IPS-18c (cell line): ENCODE data around the gene TK1.

Source experiments
- H3K4me3 ChIP-seq: 2 replicates; pipeline ENCODE4 v1.7.0; 2013; ENCODE audit warnings: low read depth, mild to moderate bottlenecking, low read length, moderate library complexity; ENCODE audit not compliant: insufficient read depth
- H3K9me3 ChIP-seq: one replicate; pipeline ENCODE4 v1.6.1; 2013; ENCODE audit warnings: mild to moderate bottlenecking, low read length, moderate library complexity; ENCODE audit not compliant: control insufficient read depth, insufficient read depth

TK1 gene

DNA sequence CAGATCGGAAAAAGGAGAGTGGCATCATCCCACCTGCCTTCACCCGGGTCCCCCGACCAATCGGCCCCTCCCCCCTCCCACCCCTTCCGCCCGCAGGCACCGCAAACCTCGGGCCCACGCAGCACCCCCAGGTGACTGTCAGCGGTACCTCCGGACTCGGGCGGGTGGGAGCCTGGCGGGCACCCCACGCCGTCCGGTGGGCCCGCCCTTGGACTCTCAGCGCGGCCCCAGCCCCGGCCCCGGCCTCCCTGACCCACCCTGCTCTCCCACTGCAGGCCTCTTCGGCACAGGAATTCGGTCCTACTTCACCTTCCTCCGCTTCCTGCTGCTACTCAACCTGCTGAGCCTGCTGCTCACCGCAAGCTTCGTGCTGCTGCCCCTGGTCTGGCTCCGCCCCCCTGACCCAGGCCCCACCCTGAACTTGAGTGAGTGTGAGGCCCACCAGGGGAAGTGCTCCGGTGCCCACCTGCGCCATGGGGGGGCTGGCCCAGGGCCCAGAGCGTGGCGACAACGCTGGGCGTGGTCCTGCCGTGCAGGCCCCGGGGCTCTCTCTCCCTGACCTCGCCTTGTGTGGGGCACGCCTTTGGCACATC, 54.7 kb downstream of the TK1 start:
- Histone ChIP-seq H3K9me3 (no peaks in the 10 kb centered on the region), H3K4me3 (peak overlapping the region; percentile 30)

DNA sequence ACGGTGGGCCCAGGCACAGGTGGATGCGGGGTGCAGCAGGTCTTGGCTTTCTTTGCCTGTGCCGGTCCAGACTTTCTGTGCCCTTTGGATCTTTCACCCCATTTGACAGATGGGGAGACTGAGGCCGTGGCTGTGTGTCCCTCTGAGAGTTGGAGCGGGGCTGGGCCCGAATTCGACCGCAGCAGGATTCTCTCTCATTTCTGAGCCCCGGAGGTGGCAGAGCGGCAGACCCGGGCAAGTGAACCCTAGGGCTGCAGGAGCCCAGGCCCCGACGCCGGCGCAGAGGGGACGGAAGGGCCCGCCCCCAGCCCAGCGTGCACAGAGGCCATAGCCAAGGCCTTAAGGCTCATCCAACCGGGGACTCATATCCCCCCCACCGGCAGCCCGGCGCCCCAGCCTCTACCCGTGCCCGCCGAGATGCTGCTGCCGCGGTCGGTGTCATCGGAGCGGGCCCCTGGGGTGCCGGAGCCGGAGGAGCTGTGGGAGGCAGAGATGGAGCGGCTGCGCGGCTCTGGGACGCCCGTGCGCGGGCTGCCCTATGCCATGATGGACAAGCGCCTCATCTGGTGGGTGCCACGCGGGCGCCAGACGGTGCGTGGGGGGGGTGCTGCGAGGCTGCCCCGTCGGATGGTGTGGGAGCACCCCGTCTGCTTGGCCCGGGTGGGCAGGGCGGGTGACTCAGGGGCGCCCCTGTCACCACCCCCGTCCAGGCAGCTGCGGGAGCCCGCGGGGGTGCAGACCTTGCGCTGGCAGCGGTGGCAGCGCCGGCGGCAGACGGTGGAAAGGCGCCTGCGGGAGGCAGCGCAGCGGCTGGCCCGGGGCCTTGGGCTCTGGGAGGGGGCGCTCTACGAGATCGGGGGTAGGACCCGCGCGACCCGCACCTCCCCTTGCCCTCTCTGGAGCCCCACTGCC, 55.4 kb downstream of the TK1 start:
- no peaks in the 10 kb centered on the region for H3K9me3 ChIP-seq
- peak overlapping the region; percentile 30; the same call in 1 of the 2 replicates for H3K4me3 ChIP-seq

DNA sequence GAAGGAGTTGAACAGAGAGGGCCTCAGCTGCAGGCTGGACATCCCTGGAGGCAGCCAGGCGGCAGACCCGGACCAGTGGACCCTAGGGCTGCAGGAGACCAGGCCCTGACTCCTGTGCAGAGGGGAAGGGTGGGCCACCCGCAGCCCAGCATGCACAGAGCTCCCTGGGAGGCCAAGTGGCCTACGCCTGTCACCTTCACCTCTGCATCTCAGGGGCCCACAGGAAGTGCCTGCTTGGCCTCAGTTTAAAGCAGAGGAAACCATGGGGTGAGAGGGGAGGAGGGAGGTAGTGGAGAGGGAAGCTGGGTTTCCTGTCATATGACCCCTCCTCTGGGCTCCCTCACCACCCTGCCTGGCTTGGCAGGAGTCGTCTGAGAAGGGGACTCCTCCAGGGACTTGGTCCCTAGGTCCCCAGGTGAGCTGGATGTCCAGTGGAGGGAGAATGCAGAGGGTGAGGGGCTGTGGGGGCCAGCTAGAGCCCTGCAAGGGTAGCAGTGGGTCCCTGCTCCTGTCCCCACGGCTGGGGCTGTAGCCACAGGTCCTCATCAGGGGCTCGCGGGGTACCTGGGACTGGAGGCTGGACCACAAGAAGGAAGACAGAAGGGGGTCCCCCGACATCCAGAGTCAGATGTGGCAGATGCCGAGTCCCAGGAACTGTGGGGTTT, 56.3 kb downstream of the TK1 start, which contains the start of gene TMC8:
TSS of gene TMC8 (plus strand) at position 335 of the 665 bp plus-strand sequence. CDS start 818 bp downstream, outside the sequence.
- Histone ChIP-seq H3K4me3 (peak within 1 kb of the TSS; percentile 30; the same call in 1 of the 2 replicates), H3K9me3 (no peaks in the 10 kb centered on the region)

DNA sequence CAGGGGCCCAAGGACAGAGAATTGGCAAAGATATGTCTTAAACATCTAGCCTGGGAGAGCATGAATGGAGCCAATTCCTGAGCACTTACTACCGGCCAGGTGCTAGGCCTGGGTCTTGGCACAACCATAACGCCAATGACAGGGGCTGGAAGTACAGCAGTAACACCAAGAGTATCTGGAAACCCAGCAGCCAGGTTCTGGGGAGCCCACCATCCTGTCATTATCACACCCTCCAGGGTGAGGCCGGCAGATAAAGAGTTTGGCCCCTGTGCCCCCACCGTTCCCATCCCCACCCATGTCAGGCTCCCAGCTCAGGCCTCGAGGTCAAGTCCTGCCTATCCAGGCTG, 56.8 kb downstream of the TK1 start:
- H3K4me3 ChIP-seq = no peak overlapping the region
- H3K9me3 ChIP-seq = no peaks in the 10 kb centered on the region

DNA sequence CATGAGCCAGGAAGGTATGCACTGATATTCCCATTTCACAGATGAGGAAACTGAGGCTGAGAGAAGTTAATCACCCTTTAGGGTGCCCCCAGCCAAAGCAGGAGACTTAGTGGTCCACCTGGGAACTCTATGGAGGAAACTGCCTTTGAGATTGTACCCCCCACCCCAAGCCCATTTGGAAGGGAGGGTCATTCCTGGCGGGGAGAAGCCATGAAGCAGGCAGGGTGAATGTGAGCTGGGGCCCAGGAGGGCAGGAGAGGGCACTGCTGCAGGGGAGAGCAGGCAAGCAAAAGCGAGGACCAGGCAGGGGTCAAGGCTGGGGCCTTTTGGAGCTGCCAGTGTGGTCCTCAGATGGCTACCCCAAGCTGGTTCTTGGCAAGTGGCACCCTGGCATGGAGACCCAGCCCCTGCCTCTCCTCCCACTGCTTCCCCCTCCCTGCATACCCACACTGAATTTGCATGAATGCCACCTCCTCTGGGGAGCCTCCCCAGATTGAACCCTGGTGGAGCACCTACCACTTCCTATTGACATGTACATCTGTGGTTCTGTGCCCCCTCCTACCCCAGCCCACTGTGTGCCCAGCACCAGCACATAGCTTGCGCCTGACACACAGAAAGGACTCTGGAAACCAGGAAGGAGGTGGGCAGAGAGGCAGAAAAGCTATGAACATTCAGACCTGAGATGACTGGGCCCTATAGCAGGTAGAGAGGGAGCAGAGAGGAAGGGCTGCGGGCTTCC, 57.3 kb downstream of the TK1 start:
- Histone ChIP-seq H3K9me3 (no peaks in the 10 kb centered on the region), H3K4me3 (no peak overlapping the region; the same call in 1 of the 2 replicates)

DNA sequence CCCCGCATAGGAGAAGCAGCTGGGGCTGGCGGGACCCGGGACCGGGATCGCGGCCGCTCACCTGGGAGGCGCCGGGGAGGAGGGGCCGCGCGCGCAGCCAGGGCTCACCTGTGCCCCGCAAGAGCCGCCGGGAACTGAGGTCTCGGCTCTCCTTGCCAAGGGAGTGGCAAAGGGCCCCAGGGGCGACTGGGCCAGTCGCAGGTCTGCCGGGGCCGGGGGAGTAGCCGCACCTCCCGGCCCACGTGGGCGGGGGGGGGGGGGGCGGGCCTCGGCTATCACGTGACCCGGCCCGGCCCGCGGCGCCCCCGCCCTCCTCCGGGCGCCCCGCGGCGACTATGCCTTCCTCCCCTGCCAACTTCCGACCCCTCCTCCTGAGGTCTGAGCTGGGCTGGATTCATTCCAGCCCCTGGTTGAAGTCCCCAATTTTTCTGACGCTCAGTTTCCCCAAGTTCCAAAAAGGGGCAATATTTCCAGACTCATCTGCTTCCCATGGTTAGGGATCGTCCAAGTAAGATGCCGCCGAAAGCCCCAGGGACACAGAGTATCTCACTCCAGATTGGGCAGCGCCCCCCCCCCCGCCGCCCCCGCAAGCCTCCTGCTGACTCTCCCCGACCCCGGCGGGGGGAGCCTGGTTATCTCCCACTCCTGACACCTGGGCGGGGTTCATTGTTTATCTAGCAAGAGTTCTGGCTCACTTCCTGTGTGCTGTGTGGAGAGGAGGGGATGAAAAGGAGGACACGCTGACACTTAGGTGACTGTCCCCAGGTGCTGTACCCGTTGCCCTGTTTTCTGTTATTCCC, 58.1 kb downstream of the TK1 start, which contains the start of gene TMC6:
TSS of gene TMC6 (minus strand) at position 205 of the 800 bp plus-strand sequence. CDS start 1,923 bp downstream, outside the sequence.
- peak within 1 kb of the TSS; percentile 80 for H3K4me3 ChIP-seq
- no peaks in the 10 kb centered on the region for H3K9me3 ChIP-seq

DNA sequence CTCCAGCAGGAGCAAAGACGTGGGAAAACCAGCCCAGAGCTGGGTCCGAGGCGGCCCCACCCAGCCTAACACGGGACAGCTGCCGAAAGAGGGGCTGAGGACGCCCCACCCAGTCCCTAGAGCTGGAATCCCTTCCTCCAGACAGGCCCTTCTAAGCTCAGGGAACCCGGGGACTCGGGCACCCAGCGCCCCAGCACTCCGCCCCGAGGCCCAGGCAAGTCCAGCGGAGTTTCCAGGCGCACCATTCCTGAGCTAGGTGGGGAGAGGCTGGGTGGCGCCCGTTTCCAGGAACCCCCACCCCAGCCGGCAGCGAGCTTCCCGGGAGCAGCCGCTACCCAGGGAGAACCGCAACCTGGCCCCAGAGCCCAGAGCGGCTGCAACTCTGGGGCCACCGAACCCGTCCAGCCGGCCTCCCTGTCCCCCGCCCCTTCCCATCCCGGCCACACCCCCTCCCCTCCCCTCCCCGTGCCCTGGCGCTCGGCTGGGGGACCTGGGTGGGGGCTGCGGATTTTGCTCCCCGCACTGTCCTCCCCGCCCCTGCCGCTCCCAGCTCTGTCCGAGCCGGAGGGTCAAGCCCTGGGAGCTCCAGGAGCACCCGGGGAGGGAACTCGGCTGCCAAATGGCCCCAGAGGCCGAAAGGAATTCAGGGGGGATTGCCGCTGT, 58.8 kb downstream of the TK1 start:
- Histone ChIP-seq H3K4me3 (peak overlapping the region; percentile 80), H3K9me3 (no peaks in the 10 kb centered on the region)

DNA sequence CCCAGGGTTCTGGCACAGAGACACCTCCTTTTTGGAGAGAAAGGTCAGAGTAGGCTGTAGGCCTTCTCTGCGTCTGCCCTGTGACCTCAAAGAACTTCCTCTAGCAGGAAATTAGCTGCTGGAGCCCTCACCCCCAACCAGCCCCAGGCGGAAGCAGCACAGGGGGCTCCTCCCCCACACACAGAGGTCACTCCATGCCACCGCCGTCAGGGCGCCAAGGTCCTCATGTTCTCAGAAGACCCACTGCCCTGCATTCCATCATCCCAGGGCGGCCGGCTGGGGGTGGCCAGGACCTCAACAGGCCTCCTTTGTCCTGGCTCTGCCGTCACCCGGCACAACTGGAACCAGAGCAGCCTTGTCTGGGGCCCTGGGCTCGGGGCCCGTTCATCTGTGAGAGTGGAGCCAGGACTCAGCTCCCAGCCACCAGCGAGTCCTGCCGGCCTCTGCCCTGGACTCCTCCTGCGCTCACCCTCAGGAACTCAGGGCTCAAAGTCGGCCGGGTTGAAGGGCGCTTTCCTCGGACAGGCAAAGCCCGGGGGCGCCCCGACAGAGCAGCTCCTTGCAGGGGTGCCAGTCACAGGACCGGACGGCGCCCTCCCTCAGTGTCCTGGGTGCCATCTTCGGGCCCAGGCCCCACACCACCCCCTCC, 59.5 kb downstream of the TK1 start:
- no peaks in the 10 kb centered on the region for H3K9me3 ChIP-seq
- H3K4me3 ChIP-seq = peak overlapping the region; percentile 80

DNA sequence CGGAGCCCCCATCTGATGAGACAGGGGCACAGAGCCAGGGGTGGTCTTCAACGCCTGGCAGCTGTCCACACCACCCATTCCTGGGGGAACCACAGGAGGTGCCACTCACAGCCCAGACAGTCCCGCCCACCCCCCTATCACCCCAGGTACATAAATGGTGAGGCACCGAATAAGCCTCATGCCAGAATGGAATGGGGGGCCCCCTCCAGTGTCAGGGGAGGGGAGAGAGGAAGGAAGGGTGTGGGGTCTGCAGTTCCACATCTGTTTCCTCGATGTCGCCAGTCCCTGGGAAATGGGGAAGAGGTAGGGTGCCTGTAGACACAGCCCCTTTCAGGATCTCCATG, 60.0 kb downstream of the TK1 start:
- peak overlapping the region; percentile 80 for H3K4me3 ChIP-seq
- no peaks in the 10 kb centered on the region for H3K9me3 ChIP-seq

DNA sequence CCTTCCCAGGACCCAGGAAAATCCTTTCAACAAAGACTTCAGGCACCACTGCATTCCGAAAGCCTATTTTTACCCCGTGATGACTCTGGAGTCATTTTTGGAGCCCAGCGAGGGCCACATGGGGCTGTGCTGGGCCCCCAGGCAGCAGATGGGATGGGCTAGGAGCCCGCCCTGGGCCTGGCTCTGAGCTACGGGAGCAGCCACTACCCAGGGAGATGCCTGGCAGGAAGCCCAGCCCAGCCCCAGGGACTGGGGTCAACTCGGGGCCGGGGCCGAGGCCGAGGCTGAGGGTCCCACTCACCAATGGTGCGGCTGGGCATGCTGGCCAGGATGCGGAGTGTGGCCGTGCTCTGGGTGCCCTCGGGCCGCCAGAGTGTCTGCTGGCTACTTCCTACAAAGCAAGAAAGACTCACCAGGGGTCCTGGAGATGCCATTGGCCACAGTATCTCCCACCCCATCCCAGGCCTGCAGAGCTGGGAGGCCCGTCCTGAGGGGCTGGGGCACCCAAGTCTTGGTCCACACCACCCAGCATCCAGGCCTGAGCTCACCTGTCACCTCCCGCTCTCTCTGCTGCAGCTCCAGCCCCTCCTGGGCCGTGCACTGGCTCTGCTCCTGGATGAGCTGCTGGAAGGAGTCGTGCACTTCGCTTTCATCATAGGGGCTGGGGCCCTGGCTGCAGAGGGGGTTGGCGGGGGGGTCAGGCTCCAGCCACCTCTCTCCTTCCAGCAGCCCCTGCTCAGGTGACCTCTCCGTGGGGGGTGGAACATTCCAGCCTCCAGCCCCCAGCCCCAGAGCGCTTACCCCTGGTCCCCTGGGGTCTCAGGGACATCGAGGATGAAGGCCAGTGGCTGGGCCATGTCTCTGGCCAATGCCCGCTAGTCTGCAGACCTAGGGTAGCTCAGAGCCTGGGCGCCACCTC, 60.6 kb downstream of the TK1 start:
- H3K4me3 ChIP-seq = no peak overlapping the region
- H3K9me3 ChIP-seq = no peaks in the 10 kb centered on the region

DNA sequence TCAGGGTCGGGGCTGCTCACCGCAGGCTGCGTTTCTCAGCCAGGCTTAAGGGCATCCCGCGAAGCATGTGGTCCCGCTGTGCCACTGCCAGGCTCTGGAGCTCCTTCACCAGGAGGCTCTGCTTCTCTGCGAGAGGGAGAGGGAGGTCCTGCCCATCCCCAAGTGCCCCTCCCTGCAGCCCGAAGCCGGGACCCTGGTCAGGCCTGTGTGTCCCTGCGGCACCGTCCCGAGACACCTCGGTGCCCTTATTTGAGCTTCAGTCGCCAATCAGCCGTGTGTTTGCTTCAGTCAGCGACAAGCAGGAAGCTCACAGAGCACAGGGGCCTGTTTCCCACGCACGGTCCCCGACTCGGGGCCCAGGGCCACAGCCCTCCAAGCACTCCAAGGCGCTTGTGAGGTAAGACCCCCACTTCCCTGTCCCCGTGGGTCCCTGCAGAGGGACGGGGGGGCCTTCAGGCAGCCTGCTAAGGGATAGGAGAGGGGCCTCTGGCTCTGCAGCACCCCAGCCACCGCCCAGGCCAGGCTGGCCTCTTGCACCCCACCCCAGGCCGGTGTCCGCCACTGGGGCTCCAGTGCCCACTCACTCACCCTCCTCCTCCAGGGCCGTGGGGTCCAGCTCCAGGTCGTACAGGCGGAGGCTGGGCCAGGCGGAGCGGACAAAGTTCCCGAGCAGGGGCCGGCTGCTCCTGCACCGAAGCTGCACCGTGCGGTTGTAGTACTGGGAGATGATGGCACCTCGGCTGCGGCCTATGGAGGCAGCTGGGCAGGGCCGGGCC, 61.5 kb downstream of the TK1 start:
- no peak overlapping the region for H3K4me3 ChIP-seq
- H3K9me3 ChIP-seq = no peaks in the 10 kb centered on the region

DNA sequence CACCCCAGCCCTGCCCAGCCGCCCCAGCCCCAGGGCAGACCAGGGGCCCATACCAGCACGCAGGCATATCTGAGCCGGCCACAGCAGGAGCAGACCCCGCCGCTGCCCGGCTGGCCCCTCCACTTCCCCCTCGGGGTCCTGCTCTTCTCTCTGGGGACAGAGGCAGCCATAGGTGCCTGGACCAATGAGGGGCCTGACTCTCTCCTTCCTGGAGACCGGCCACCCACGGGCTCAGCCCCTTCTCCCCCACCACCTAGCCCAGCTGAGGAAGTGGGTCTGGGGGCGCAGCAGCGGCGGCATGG, 62.1 kb downstream of the TK1 start:
- no peaks in the 10 kb centered on the region for H3K9me3 ChIP-seq
- H3K4me3 ChIP-seq = no peak overlapping the region
